GM19452 (cell line): Measurements from ENCODE around the gene ANTXR1.

ENCODE experiments used
- ATAC-seq: cut with Tn5 transposase; IDR thresholded peaks from one replicate; pipeline ENCODE4 v1.9.1; 2021; ENCODE audit not compliant: unreplicated experiment

Gene ANTXR1

DNA sequence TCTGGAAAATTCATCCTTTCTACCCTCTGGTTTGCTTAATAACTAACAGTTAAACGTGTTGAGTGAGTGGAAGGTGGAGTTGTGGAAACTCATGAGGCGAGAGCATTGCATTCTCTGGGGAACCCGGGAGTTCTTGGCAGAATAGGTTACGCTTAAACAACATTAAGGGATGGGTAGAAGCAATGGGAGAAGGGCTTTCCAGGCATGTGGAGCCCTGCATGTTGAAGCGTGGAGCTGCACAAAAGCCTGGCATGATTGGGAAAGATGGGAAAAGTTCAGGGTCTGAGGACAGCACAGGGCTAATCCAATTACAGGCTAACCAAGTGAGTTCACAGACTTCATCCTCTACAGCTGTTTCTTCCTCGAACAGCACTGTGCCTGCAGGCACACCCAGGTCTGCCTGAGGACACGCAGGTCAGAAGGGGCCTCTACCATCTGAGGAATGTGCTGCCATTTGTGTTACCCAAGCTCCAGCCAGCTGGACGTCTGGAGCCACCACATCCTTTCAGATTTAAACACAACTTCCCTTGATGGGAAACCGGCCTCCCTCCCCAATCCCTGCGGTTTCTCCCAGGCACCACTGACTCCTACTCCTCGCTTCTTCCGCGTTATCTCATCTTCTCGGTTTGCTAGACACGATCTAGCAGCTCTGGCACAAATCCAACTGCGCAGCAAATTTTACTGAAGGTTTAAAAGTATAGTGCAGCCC, 164.2 kb downstream of the ANTXR1 start:
- no peak for ATAC-seq

DNA sequence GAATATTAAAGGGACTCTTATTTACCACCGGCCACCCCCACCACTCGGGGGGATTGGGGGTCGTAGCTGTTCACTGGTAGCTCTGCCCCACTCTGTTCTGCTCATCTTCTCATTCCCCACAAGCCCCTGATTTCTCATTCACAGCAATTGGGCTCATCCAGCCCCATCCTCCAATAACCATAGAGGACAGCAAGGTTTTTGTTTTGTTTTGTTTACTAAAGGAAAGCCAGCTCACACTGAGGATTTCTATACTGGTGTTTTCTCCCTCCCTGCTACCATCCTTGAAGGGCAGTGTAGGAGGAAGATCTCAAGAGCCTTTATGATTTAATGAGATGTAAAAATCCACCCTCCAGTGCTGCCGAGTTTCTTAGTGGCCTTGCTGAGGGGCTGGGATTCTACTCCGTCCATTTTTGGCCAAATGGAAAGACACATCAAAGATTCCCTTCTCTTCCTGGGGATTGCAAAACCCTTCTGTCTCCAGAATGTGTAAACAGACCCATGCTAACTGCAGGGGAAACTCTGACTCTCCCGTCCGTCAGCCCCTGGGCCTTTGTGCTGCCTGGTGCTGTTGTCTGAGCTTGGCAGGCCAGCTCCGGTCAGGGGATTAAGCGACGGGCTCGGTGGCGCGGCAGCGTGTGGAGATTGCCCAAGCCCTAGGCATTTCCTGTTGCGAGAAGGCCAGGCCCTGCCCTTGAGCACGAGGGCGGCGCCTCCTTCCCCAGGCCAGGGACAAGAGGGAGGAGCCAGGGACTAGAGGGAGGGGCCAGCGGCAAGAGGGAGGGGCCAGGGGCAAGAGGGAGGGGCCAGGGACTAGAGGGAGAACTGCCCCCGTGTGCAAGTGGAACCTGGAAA, 165.0 kb downstream of the ANTXR1 start:
- ATAC-seq, result no peak

DNA sequence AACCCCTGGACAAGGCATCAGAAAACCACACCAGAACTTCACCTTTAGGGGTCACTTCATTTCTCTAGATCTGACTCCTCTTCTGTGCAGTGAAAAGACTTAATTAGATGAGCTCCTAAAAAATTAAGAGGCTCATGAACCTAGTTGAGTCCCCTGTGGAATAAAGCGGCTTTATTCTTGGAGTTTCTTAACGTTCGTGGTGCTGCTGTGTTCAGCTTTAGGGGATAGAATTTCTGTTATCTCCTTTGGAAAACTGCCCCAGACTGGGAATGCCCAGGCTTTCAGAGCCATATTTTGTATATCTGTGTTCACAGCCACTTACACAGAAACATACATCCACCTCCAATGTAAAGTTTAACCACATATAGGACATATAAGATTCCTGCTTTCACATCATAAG, 165.8 kb downstream of the ANTXR1 start:
- no peak for ATAC-seq

DNA sequence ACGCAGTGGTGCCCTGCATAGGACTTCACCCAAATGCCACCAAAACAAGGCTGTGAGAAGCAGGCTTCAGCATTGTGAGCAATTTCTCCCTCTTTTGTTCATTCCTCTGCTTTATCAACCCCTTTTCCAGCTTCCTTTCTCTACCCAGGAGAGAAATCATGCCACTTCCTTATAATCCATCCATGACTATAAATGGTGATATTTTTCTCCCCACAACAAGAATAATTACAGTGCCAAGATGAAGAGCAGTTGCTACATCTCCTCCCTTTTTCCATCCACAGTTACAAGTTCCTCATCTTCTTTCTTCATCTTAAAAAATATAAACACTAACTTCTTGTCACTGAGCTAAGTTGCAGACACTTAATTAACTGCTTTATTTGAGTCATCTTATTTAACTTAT, 167.2 kb downstream of the ANTXR1 start:
- no peak for ATAC-seq

DNA sequence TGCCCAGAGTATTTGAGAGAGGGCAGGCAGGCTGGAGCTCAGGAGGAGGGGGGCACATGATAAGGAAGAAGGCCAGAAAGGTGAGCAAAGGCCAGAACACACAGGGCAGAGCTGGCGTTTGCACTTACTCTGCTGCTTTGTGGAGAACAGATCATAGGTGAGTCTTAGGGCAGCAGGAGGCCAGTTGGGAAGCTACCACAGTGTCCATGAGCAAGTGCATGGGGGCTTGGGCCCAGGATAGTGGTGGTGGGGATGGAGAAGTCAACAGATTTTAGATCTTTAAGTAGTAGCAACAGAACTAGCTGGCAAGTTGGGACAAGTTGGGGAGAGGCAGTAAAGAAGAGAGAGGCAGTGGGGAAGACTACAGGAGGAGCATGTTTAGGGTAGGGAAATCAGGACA, 168.0 kb downstream of the ANTXR1 start:
- ATAC-seq, result no peak

DNA sequence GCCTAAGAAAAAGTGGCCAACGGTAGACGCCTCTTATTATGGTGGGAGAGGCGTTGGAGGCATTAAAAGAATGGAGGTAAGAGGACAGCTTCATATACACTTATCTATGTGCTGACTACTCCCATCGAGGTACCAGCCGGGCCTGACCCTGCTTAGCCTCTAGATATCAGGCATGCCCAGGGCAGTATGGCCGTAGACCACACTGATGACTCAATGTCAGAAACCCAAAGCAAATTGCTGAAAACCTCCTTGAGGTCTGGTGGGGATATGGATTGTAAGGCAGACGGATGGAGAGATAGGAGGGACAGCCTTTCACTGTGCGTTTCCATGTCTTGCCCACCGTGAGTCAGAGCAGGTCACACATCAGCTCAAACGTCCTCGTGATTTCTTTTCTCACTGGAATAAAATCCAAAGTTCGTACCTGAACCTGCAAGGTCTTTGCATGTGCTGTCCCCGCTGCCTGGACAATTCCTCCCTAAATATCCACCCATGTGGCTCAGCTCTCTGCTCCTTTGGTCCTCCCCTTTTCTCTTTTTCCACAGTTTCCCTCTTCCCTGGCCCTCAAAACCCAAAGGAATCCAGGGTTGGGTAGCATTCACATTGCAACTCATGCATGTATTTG, 168.9 kb downstream of the ANTXR1 start:
- no peak for ATAC-seq

DNA sequence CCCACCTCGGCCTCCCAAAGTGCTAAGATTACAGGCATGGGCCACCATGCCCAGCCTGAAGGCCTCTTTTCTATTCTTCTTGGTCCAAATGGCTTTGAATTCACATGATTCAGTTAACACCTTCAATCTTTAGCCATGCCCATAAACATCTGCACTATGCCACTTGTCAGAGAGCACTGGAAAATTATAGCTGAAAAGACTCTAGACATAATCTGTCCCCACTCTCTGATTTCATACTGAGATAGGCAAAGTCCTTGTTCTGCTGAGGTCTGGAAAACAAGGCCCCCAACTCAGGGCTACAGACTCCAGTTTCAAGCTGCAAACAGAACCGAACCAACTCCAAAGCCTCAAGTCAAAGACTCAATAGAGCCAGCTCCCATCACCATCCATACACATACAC, 170.7 kb downstream of the ANTXR1 start:
- ATAC-seq, result no peak

DNA sequence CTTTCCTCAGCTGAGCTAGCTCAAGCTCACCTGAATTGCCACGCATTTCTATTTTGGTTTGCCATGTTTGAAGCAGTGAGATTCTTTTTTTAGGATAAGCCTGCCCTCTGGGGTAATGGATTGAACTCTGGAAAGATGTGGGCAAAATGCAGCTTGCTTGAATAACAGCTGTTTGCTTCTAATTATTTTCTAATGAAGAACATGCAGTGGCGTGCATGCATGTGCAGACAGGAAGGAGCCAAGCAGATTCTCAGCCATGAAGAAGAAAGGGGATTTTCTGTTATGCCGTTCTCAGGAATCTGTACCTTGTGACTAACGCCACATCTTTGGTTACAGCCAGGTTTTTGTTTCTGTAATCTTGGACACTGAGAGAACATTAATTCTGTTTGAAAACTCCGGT, 171.2 kb downstream of the ANTXR1 start:
- no peak for ATAC-seq

DNA sequence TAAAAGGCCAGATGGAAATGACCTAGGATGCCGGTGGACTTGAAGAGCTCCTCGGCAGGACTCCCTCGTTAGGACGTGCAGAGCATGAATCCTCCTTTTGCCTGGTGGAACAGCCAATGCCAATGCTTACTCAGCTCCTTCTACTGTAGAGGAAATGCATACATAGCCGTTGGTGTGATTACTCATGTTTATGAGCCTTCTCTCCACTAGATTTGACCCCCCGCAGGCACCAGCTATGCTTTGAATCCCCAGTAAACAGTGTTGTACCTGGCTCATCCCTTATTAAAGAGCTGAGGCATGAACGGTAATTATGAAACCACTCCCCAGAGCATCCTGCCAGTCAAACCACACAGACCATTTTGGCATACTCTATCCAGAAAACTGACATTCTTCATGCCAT, 172.8 kb downstream of the ANTXR1 start:
- ATAC-seq, result no peak

DNA sequence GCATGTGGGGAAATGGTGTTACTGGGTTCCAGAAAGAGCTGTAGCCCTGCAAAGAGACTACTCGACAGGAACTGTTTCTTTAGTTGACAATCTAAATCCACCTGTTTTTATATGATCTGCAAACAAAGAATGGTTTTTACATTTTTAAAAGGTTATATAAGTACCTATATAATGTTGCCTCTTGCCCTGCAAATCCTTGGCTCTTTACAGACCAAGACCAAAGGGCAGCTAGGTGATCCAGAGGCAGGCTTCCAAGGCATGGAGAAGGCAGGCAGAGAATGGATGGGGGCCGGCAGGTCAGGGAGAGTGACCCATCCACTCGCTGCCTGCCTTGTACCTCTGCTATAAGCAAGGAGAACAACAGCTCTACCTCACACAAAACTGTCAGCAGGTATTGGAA, 173.6 kb downstream of the ANTXR1 start:
- ATAC-seq, result no peak

DNA sequence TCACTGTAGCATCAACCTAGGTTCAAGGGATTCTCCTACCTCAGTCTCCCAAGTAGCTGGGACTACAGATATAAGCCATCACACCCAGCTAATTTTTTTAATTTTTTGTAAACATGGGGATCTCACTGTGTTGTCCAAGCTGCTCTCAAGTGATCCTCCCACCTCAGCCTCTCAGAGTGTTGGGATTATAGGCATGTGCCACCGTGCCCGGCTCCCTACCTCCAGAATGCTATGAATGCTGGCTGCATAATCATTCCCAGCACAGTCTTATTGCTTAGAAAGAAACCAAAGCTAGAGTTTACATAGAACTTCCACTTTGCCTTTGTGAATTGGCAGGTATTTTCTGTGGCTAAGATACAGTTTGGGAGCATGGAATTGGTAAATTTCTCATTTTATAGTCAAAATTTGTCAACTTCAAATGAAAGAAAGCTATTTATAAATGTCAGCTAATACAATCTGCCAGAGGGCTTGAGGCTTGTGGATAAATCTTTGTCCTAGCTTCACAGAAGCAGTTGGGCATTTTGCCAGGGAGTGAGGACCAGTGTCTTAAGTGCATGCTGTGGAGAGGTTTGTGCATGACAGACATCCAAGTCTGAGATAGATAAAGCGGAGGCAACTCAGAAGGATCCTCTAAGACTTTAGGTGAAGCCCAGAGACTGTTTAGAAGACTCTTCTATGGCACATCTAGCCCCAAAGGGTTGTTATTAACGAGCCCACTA, 175.4 kb downstream of the ANTXR1 start:
- no peak for ATAC-seq

DNA sequence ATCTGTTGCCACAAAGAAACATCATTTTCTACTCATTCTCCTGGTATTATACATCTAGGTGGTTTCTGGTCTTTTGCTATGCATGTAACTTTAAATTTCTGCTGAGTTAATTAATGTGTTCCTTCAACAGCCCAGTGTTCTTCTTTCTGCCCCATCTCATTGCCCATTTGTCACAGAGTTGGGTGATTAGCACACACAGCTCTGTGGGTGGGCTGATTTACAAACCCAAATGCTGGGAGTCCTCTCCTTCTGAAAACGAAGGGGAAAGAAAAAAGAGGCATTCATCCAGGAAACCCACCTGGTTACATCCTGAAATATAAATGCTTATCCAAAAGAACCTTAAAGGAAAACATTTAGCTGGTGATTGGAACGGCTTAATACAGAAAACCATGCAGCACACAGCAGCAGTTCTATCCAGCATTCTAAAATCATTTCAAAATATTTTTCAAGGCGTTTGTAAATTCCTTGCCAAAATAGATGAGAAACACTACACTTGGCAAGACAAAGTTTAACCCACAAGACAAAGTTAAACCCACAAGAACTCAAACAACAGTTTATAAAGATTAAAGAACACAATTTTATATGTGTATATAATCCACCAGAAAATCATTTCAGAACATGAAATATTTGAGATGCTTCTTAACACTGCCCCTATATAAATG, 177.9 kb downstream of the ANTXR1 start:
- no peak for ATAC-seq

DNA sequence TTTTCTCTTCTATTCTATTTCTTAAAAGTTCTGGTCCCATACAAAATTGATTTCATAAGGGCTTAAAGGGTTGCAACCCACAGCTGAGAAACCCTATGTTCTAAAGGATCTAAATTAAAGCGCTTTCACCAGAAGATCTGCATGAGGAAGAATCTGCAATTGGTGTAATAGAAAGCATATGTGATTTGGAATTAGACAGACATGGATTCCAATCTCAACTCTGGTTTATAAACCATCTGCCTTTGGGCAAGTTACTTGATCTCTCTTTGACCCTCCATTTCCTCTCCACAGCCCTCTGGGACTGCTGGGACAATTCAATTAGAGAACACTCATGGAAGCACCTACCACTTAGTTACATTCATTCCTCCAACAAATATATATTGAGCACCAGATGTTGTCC, 178.7 kb downstream of the ANTXR1 start:
- no peak for ATAC-seq

DNA sequence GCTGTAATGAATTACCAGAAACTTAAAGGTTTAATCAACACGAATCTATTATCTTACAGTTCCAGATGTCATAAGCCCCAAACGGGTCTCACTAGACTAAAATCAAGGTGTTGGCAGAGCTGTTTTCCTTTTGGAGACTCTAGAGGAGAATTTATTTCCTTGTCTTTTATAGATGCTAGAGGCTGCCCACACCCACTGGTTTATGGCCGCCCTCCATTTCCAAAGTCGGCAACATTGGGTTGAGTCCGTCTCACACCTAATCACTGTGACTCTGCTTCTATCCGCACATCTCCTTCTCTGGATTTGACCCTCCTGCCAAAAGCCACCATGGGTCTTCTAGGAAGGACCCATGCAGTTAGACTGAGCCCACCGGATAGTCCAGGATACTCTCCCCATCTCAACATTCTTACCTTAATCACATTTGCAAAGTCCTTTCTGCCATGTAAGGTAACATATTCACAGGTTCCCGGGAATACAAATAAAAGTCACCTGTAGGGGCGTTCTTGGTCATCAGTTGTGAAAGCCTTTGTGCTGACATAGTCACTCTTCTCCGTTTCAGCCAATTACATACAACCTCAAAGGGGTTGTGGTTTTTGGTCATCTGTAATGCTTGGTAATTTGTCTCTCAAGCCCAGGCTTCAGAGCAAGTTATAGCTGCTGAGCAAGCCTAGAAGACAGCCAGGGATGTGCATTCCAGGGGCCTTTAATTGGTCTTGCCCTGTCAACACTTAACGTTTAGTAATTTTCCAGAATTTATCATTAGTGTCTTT, 179.4 kb downstream of the ANTXR1 start:
- ATAC-seq, result no peak

DNA sequence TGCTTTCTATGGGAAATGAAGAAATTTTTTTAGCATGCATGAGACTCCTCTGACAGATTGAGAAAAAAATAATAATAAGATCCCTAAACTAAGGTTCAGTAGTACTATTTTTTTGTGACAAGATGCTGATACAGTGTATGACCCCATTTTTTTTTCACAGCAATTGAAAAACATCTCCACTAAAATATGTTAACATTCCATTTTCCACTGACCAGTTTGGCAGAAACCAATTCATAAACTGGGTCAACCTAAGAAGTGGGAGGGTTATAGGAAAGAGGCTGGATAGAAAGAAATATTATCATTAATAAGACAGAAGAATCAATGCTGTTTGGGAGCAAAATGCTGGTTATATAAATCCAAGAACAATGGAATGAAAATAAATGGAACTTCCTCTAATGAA, 182.7 kb downstream of the ANTXR1 start:
- ATAC-seq, result no peak

DNA sequence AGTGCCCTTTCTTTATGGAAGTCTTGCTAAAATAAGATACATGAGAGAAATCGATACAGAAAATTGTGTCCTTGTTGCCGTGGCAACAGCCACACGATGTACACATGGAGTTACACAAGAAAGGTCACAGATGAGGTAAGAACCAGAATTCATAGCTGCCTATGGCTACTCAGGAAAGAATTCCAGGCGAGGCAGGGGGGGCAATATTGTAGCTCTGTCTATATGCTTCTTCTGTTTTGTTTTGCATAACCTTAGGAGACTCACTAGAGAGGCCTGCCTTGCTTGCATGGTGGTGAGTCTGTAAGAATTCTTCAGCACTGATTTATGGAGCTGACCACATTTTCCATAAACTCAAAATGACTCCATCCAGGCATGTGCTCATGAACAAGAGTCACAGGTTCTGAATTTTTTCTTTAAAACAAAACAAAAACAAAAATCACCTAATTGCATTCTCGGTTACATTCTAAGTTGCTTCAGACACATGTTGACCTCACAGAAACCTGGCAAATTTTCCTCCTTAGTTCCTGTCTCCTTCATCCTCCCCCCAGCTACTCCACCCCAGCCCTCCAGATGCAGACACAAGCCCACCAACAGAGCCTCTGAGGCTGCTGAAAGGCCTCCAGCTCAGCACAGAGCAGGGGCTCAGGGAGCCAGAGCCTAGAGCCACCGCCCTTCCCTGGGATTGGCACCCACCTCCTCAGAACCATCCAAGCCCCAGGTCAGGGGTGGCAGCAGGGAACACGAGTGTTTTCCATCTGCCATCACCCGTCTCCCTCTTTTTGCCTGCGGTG, 183.5 kb downstream of the ANTXR1 start:
- no peak for ATAC-seq

DNA sequence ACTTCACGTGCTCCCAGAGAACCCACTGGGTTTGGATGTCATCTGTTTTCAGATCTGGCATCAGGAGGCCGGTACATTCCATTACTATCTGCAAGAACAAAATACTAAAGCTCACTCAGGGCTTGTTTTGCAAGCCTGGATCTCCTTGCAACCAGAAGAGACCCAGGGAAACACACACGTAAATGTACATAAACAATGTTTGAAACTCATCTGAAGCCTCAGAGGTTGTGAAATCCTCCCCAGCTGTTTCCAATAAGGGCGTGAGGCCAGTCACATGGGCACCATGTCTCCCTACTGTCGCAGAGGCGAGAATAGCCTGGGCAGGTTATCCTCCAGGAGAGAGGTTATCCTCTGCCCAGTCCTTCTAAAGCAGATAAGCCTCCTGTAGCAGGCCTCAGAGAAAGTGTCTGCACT, 187.1 kb downstream of the ANTXR1 start:
- ATAC-seq, result no peak

DNA sequence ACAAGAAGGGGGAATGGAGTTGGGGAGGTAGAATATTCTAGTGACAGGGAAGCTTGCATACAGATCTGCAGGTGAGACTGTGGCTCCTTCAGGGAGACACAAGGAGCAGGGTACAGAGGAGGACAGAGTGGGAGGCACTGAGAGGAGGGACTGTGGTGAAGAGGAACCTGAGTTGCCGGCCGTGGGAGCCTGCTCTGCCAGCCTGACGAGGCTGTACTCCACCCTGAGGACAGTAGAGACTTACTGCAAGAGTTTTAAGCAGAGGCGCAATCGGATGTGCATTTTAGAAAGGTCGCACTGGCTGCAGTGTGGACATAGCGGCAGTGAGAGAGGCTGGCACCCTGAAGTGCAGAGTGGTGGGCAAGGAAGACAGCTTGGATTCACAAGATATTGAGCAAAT, 188.3 kb downstream of the ANTXR1 start:
- ATAC-seq, result no peak

DNA sequence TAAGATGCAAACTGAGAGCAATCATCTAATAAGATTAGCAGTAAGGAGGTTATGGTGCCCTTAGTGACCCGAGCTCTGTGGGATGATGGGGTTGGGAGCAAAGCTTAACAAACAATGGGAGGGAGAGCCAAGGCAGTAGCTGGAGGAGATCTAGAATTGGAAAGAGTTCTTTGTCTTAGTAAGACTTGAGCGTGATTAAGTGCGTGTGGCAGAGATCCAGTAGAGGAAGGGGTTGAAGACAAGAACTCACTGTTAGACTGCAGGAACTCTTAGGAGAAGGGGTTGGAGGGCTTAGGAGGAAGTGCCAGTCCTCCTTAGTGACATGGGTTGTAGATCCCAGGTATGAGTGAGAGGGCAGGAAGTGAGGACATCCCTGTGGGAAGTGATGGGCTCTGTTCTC, 189.3 kb downstream of the ANTXR1 start:
- no peak for ATAC-seq
